Endothelial cell of umbilical vein (primary cell): ENCODE measurements around the gene FGD5. TPM values are rescaled to one million over a fixed set of nuclear protein-coding genes. Genes with fewer than 3 reads are reported as not detected.

Source experiments
- BruUV-seq: library from RNA; stranded (reverse); fragments of 400-500 nt; replicated peaks from 2 replicates; lab custom pipeline; 2021; lab: Mats Ljungman, UMichigan
- CTCF ChIA-PET: fragments of 300-600, 350-600 bp; sonication (Branson Sonifier 250); formaldehyde crosslinking; loops from one replicate; lab custom pipeline; 2021; ENCODE audit warnings: antibody characterized with exemption, inconsistent platforms; lab: Charles Lee
- POLR2A ChIA-PET: fragments of 300-600, 350-600 bp; sonication (Branson Sonifier 250); formaldehyde crosslinking; loops from one replicate; lab custom pipeline; 2021; ENCODE audit warnings: antibody characterized with exemption, inconsistent platforms; lab: Charles Lee
- DNase-seq: peaks from one replicate; pipeline ENCODE4 v3.0.0-alpha.2; 2011; ENCODE audit warnings: low read depth, low spot score
- FAIRE-seq: peaks from 2 replicates; lab custom pipeline; 2011; peaks lifted over from hg19 to GRCh38; lab: Jason Lieb, UNC
- H2AFZ ChIP-seq: 2 replicates; pipeline ENCODE4 v1.6.0; 2012; ENCODE audit warnings: low read depth, low read length, control low read depth, inconsistent platforms
- H3K27ac ChIP-seq: 2 replicates; pipeline ENCODE4 v1.5.1; 2011; ENCODE audit warnings: low read depth, mild to moderate bottlenecking, control low read depth, low read length, moderate library complexity; ENCODE audit not compliant: insufficient read depth
- H3K27me3 ChIP-seq, 2 experiments: 2 replicates each; pipeline versions ENCODE4 v1.6.0 to v1.6.1; 2011; ENCODE audit warnings: low read length in 2 of 2, mixed read lengths in 1 of 2; ENCODE audit not compliant: control insufficient read depth in 2 of 2, insufficient read depth in 2 of 2
- H3K36me3 ChIP-seq, 2 experiments: 2 replicates in 1 of 2; 3 replicates in 1 of 2; pipeline ENCODE4 v1.5.1; 2011; ENCODE audit warnings: low read length in 2 of 2, mild to moderate bottlenecking in 1 of 2, moderate library complexity in 1 of 2; ENCODE audit not compliant: control insufficient read depth in 2 of 2, insufficient read depth in 2 of 2; ENCODE audit errors: extremely low read depth in 1 of 2
- H3K4me1 ChIP-seq: 3 replicates; pipeline ENCODE4 v1.5.1; 2011; ENCODE audit warnings: mild to moderate bottlenecking, low read length; ENCODE audit not compliant: control insufficient read depth, insufficient read depth; ENCODE audit errors: extremely low read depth
- H3K4me2 ChIP-seq: 2 replicates; pipeline ENCODE4 v1.6.1; 2011; ENCODE audit warnings: low read length, control low read depth, mixed read lengths; ENCODE audit not compliant: insufficient read depth
- H3K4me3 ChIP-seq, 3 experiments: fragments of 200-600 bp in 1 of 3; sonication (generic), shearing (Covaris generic) in 1 of 3; replicated peaks in 1 of 3; 2 replicates each; pipeline ENCODE4 v1.5.1; 2011 to 2016; ENCODE audit warnings: control low read depth in 3 of 3, low read length in 3 of 3, mild to moderate bottlenecking in 2 of 3, inconsistent platforms in 1 of 3, low read depth in 1 of 3, moderate library complexity in 1 of 3; ENCODE audit not compliant: insufficient read depth in 1 of 3
- H3K79me2 ChIP-seq: 2 replicates; pipeline ENCODE4 v1.6.0; 2012; ENCODE audit warnings: low read length, inconsistent platforms; ENCODE audit not compliant: control insufficient read depth, insufficient read depth
- H3K9ac ChIP-seq: replicated peaks from 2 replicates; pipeline ENCODE3; 2011; ENCODE audit warnings: low read length, control low read depth; ENCODE audit not compliant: insufficient read depth; ENCODE audit errors: extremely low read depth
- H3K9me1 ChIP-seq: replicated peaks from 3 replicates; pipeline ENCODE4 v1.6.0; 2011; ENCODE audit warnings: mild to moderate bottlenecking, low read length; ENCODE audit not compliant: control insufficient read depth, insufficient read depth; ENCODE audit errors: extremely low read depth
- H3K9me3 ChIP-seq: replicated peaks from 2 replicates; pipeline ENCODE4 v1.5.1; 2012; ENCODE audit warnings: low read length, inconsistent platforms; ENCODE audit not compliant: control insufficient read depth, insufficient read depth
- H4K20me1 ChIP-seq: replicated peaks from 2 replicates; pipeline ENCODE3; 2011; ENCODE audit warnings: mild to moderate bottlenecking, low read length; ENCODE audit not compliant: control insufficient read depth, insufficient read depth; ENCODE audit errors: extremely low read depth
- CTCF ChIP-seq, 2 donors: IDR thresholded peaks; 1 replicate in 1 of 2; 2 replicates in 1 of 2; pipeline ENCODE4 v1.5.1; 2011; ENCODE audit warnings: low read length in 2 of 2, mild to moderate bottlenecking in 2 of 2, moderate library complexity in 2 of 2, control low read depth in 1 of 2, inconsistent platforms in 1 of 2, low read depth in 1 of 2; ENCODE audit not compliant: insufficient read depth in 1 of 2; ENCODE audit errors: extremely low read depth in 1 of 2
- EZH2 ChIP-seq: IDR thresholded peaks from 2 replicates; pipeline ENCODE4 v1.6.1; 2012; ENCODE audit warnings: borderline replicate concordance, low read depth, mild to moderate bottlenecking, moderate library complexity, low read length, inconsistent platforms; ENCODE audit not compliant: severe bottlenecking
- FOS ChIP-seq: IDR thresholded peaks from 2 replicates; pipeline ENCODE4 v1.6.1; 2011; ENCODE audit warnings: mild to moderate bottlenecking, low read length, moderate library complexity, borderline replicate concordance; ENCODE audit not compliant: insufficient read depth
- GATA2 ChIP-seq: IDR thresholded peaks from 2 replicates; pipeline ENCODE4 v1.7.0; 2011; ENCODE audit warnings: low read depth, mild to moderate bottlenecking, moderate library complexity, mixed read lengths, low read length; ENCODE audit not compliant: insufficient read length, insufficient read depth
- JUN ChIP-seq: IDR thresholded peaks from 2 replicates; pipeline ENCODE4 v1.6.1; 2011; ENCODE audit warnings: borderline replicate concordance, low read depth; ENCODE audit not compliant: insufficient read length, insufficient read depth
- MAX ChIP-seq: IDR thresholded peaks from 2 replicates; pipeline ENCODE4 v1.6.1; 2011; ENCODE audit not compliant: insufficient read depth, insufficient read length
- MYC ChIP-seq: IDR thresholded peaks from one replicate; pipeline ENCODE4 v1.6.1; 2011; ENCODE audit warnings: mild to moderate bottlenecking, low read depth, low read length
- POLR2A ChIP-seq: IDR thresholded peaks from 2 replicates; pipeline ENCODE4 v1.6.1; 2012; ENCODE audit warnings: low read depth, mild to moderate bottlenecking, control low read depth, low read length
- POLR2AphosphoS5 ChIP-seq: IDR thresholded peaks from 2 replicates; pipeline ENCODE4 v1.6.1; 2012; ENCODE audit warnings: low read depth, mild to moderate bottlenecking, control low read depth, low read length, moderate library complexity; ENCODE audit not compliant: insufficient read depth
- dilution Hi-C: fragments of 300-500 bp; cut with MboI; formaldehyde crosslinking; loops from one replicate; pipeline ENCODE4 v1.15.0; 2019; ENCODE audit warnings: low sequenced_read_pairs; ENCODE audit not compliant: extremely low pct_ligation_motif_present
- intact Hi-C: fragments of 100-400 bp; cut with micrococcal nuclease; formaldehyde crosslinking; loops from one replicate; pipeline ENCODE4 v1.10.0; 2022
- polyA plus RNA-seq, 4 experiments: library from polyadenylated mRNA; depleted of rRNA in 3 of 4; stranded (reverse) in 3 of 4; unstranded in 1 of 4; fragments of >200 nt; gene quantifications; 2 replicates each; pipeline versions ENCODE4 v1.2.1 to v1.2.3, GENCODE V29; 2011 to 2012; ENCODE audit warnings: missing spikeins in 1 of 4
- total RNA-seq: library from RNA; stranded (reverse); gene quantifications from 2 replicates; pipeline ENCODE4 v1.2.3, GENCODE V29; 2021

FGD5 gene
- total and polyA plus RNA-seq, 2 donors (not counting 3 experiments of a cell fraction or from before 2014, with no cell fraction given): 49.6 to 134 TPM

GRCh38 chr3:14929310-14930074, 110.7 kb downstream of the FGD5 start:
- no peak overlapping the region for H3K4me2 ChIP-seq
- no peak for FAIRE-seq
- H2AFZ ChIP-seq: no peak overlapping the region
- TF ChIP-seq EZH2 (no peak), MAX (no peak), CTCF (IDR thresholded peaks at IDR 0.05; ENCODE audit: extremely low read depth in 1 of 2, insufficient read depth in 1 of 2, low read depth in 1 of 2, low read length in 2 of 2) (no peak), POLR2A (no peak), GATA2 (no peak), FOS (no peak), POLR2AphosphoS5 (no peak), JUN (no peak), MYC (no peak)
- POLR2A ChIA-PET: no interaction called here
- H3K9me3 ChIP-seq: no peaks in the 10 kb centered on the region
- no peaks in the 10 kb centered on the region for H3K4me1 ChIP-seq
- no peak overlapping the region for H3K4me3 ChIP-seq
- no peaks in the 10 kb centered on the region for H3K9me1 ChIP-seq
- H3K27ac ChIP-seq: no peak overlapping the region
- peaks cover 24 to 44% of the 10 kb centered on the region in 2 experiments for H3K36me3 ChIP-seq
- no peak overlapping the region for H3K9ac ChIP-seq
- DNase-seq: no peak
- dilution Hi-C loops: no loop called here
- CTCF ChIA-PET: no interaction called here
- BruUV-seq: no TSS peak
- H3K27me3 ChIP-seq: no peaks in the 10 kb centered on the region
- intact Hi-C loops: no loop called here
- H4K20me1 ChIP-seq: no peaks in the 10 kb centered on the region
- H3K79me2 ChIP-seq: no peaks in the 10 kb centered on the region
